ACHN (cell line): ENCODE data around the gene EMILIN1.

Experiments
- DNase-seq: peaks from one replicate; pipeline ENCODE4 v3.0.0-alpha.2; 2015
- in situ Hi-C: cut with HindIII; loops from 2 replicates; pipeline ENCODE4 v1.10.0; 2017; ENCODE audit warnings: low sequenced_read_pairs, low pct_ligation_motif_present, low pct_unique_long_range_greater_than_20kb

The EMILIN1 gene

GRCh38 chr2:27078267-27079194 lies at the start of gene EMILIN1:
Gene EMILIN1 (plus strand): TSS chr2:27078615. CDS start chr2:27079066, 451 bp downstream.
- DNase-seq = no peak
- in situ Hi-C loops = no loop called here

GRCh38 chr2:27029051-27029450 lies 49.4 kb upstream of the EMILIN1 start:
- in situ Hi-C loops = no loop called here
- no peak for DNase-seq

GRCh38 chr2:27032495-27033252 lies 45.7 kb upstream of the EMILIN1 start, which contains the start of gene TMEM214:
Gene TMEM214 (plus strand): TSS chr2:27032965. CDS start chr2:27033016, 51 bp downstream.
- DNase-seq = peak; percentile 90
- in situ Hi-C loops = no loop called here

- in situ Hi-C loops = no loop called here
- DNase-seq = no peak
Measured at GRCh38 chr2:27033253-27033852, 45.1 kb upstream of the EMILIN1 start.

GRCh38 chr2:27038012-27038411 lies 40.4 kb upstream of the EMILIN1 start:
- DNase-seq = no peak
- in situ Hi-C loops = no loop called here

GRCh38 chr2:27038631-27039339 lies 39.6 kb upstream of the EMILIN1 start:
- no peak for DNase-seq
- in situ Hi-C loops = no loop called here

GRCh38 chr2:27039426-27039825 lies 39.0 kb upstream of the EMILIN1 start:
- in situ Hi-C loops = no loop called here

GRCh38 chr2:27039871-27040270 lies 38.5 kb upstream of the EMILIN1 start:
- no peak for DNase-seq
- in situ Hi-C loops = no loop called here

More at GRCh38 chr2:27039426-27039825, 39.0 kb upstream of the EMILIN1 start:
- no peak for DNase-seq

GRCh38 chr2:27040282-27040681 lies 38.1 kb upstream of the EMILIN1 start:
- in situ Hi-C loops = no loop called here
- no peak for DNase-seq

- in situ Hi-C loops = no loop called here
- DNase-seq = no peak
Measured at GRCh38 chr2:27041752-27042151, 36.7 kb upstream of the EMILIN1 start.

- in situ Hi-C loops = no loop called here
- no peak for DNase-seq
Measured at GRCh38 chr2:27042159-27042661, 36.2 kb upstream of the EMILIN1 start.

- in situ Hi-C loops = no loop called here
- no peak for DNase-seq
Measured at GRCh38 chr2:27042985-27043634, 35.3 kb upstream of the EMILIN1 start.

GRCh38 chr2:27049422-27050280 lies 28.8 kb upstream of the EMILIN1 start:
- in situ Hi-C loops = no loop called here
- no peak for DNase-seq

GRCh38 chr2:27050281-27050995 lies 28.0 kb upstream of the EMILIN1 start:
- DNase-seq = peak; percentile 93
- in situ Hi-C loops = no loop called here

GRCh38 chr2:27050996-27051901 lies 27.2 kb upstream of the EMILIN1 start, which contains the start of gene AGBL5:
Gene AGBL5 (plus strand): TSS chr2:27051668. CDS start chr2:27052959, 1,291 bp downstream.
- DNase-seq = peak; percentile 93
- in situ Hi-C loops = no loop called here
